Fibroblast of lung (primary cell): ENCODE measurements around the gene C11orf86. TPM values are rescaled to one million over a fixed set of nuclear protein-coding genes. Genes with fewer than 3 reads are reported as not detected.
A peak's percentile ranks its signal among the peaks of the same experiment; 100 is the strongest.

Experiments used
- DNase-seq, 2 donors: peaks; one replicate each; pipeline versions ENCODE4 v3.0.0 to v3.0.0-alpha.2; 2010; ENCODE audit warnings: low read depth in 2 of 2
- H2AFZ ChIP-seq: 2 replicates; pipeline ENCODE4 v1.5.1; 2012; ENCODE audit warnings: low read length, control low read depth, inconsistent platforms
- H3K27ac ChIP-seq: 2 replicates; pipeline ENCODE4 v1.5.1; 2011; ENCODE audit warnings: low read length, control low read depth; ENCODE audit not compliant: insufficient read depth
- H3K27me3 ChIP-seq: 2 replicates; pipeline ENCODE4 v1.5.1; 2011; ENCODE audit warnings: mild to moderate bottlenecking, low read length; ENCODE audit not compliant: control insufficient read depth, insufficient read depth
- H3K36me3 ChIP-seq: 2 replicates; pipeline ENCODE4 v1.5.1; 2011; ENCODE audit warnings: low read length; ENCODE audit not compliant: control insufficient read depth, insufficient read depth
- H3K4me1 ChIP-seq: 2 replicates; pipeline ENCODE4 v1.5.1; 2011; ENCODE audit warnings: low read length; ENCODE audit not compliant: control insufficient read depth, insufficient read depth; ENCODE audit errors: extremely low read depth
- H3K4me2 ChIP-seq: 2 replicates; pipeline ENCODE4 v1.5.1; 2011; ENCODE audit warnings: low read length, control low read depth; ENCODE audit not compliant: insufficient read depth; ENCODE audit errors: extremely low read depth
- H3K4me3 ChIP-seq, 4 experiments: fragments of 200-600 bp in 1 of 4; sonication (generic) in 1 of 4; replicated peaks in 1 of 4; 2 replicates each; pipeline ENCODE4 v1.5.1; 2011 to 2016; ENCODE audit warnings: low read length in 4 of 4, low read depth in 3 of 4, mild to moderate bottlenecking in 3 of 4, control low read depth in 2 of 4, inconsistent platforms in 1 of 4, mixed read lengths in 1 of 4; ENCODE audit not compliant: insufficient read depth in 1 of 4; ENCODE audit errors: control extremely low read depth in 1 of 4
- H3K79me2 ChIP-seq: 2 replicates; pipeline ENCODE4 v1.5.1; 2012; ENCODE audit warnings: mild to moderate bottlenecking, low read length, inconsistent platforms; ENCODE audit not compliant: control insufficient read depth, insufficient read depth
- H3K9ac ChIP-seq: 2 replicates; pipeline ENCODE4 v1.5.1; 2011; ENCODE audit warnings: mild to moderate bottlenecking, low read length, control low read depth; ENCODE audit not compliant: insufficient read depth
- H3K9me3 ChIP-seq: 2 replicates; pipeline ENCODE4 v1.5.1; 2012; ENCODE audit warnings: low read depth, low read length; ENCODE audit not compliant: control insufficient read depth, insufficient read depth
- H4K20me1 ChIP-seq: 2 replicates; pipeline ENCODE4 v1.5.1; 2011; ENCODE audit warnings: low read length; ENCODE audit not compliant: control insufficient read depth, insufficient read depth; ENCODE audit errors: extremely low read depth
- CTCF ChIP-seq, 2 donors: IDR thresholded peaks in 1 of 2; conservative IDR thresholded peaks in 1 of 2; 1 replicate in 1 of 2; 2 replicates in 1 of 2; pipeline ENCODE4 v1.5.1; 2011 to 2012; ENCODE audit warnings: low read length in 2 of 2, control low read depth in 1 of 2, inconsistent platforms in 1 of 2, low read depth in 1 of 2, mild to moderate bottlenecking in 1 of 2
- EZH2 ChIP-seq: IDR thresholded peaks from 2 replicates; pipeline ENCODE4 v1.5.1; 2012; ENCODE audit warnings: low read length, control low read depth, mild to moderate bottlenecking; ENCODE audit errors: missing control alignments
- polyA plus RNA-seq, 2 donors: library from polyadenylated mRNA; depleted of rRNA in 1 of 2; stranded (reverse) in 1 of 2; unstranded in 1 of 2; fragments of >200 nt; gene quantifications; 2 replicates each; pipeline ENCODE4 v1.2.1, GENCODE V29; 2011 to 2012; ENCODE audit warnings: missing spikeins in 1 of 2
- total RNA-seq: library from RNA; depleted of rRNA; stranded (reverse); fragments of >200 nt; gene quantifications from 2 replicates; pipeline ENCODE4 v1.2.1, GENCODE V29; 2014

The C11orf86 gene
- total and polyA plus RNA-seq, 2 donors (not counting 1 experiment from before 2014, with no cell fraction given) = not detected

- no peaks in the 10 kb centered on the region for H3K9me3 ChIP-seq
- DNase-seq = peak; percentile 77 to 92
- TF ChIP-seq EZH2 (no peak), CTCF (conservative IDR thresholded peaks at IDR 0.05 in 1 of 2, IDR thresholded peaks at IDR 0.05 in 1 of 2; ENCODE audit: low read depth in 1 of 2, low read length in 2 of 2) (peak in 1 of 2 donors; percentile 27)
- peak overlapping the region; percentile 42 for H3K27ac ChIP-seq
- H3K4me2 ChIP-seq = peak overlapping the region; percentile 54
- H3K4me1 ChIP-seq = peaks cover 11% of the 10 kb centered on the region
- peak overlapping the region in 2 of 4 experiments; percentile 0 to 24 for H3K4me3 ChIP-seq
- H2AFZ ChIP-seq = no peak overlapping the region
- H3K36me3 ChIP-seq = peaks cover 1% of the 10 kb centered on the region
- no peak overlapping the region for H3K9ac ChIP-seq
- H3K79me2 ChIP-seq = no peaks in the 10 kb centered on the region
- no peaks in the 10 kb centered on the region for H3K27me3 ChIP-seq
- H4K20me1 ChIP-seq = no peaks in the 10 kb centered on the region
Measured at GRCh38 chr11:66956689-66957290, 18.3 kb upstream of the C11orf86 start.

- TF ChIP-seq EZH2 = no peak
- no peak for TF ChIP-seq CTCF (conservative IDR thresholded peaks at IDR 0.05 in 1 of 2, IDR thresholded peaks at IDR 0.05 in 1 of 2; ENCODE audit: low read depth in 1 of 2, low read length in 2 of 2)
- peak overlapping the region; percentile 76 for H2AFZ ChIP-seq
Measured at GRCh38 chr11:66957971-66958231, 17.2 kb upstream of the C11orf86 start.

GRCh38 chr11:66958232-66958955, 16.7 kb upstream of the C11orf86 start, which contains the start of gene PC:
TSS of gene PC (minus strand) at chr11:66958383. CDS start at chr11:66872159, 86,224 bp downstream.
- Histone ChIP-seq H4K20me1 (no peaks in the 10 kb centered on the region), H3K27ac (peak within 1 kb of the TSS; percentile 70)

More at GRCh38 chr11:66957971-66958231, 17.2 kb upstream of the C11orf86 start:
- H3K36me3 ChIP-seq = peaks cover 1% of the 10 kb centered on the region
- peak overlapping the region; percentile 50 to 71 (median 62) for H3K4me3 ChIP-seq
- no peaks in the 10 kb centered on the region for H3K79me2 ChIP-seq
- H3K4me1 ChIP-seq = peaks cover 7% of the 10 kb centered on the region
- DNase-seq = no peak
- H4K20me1 ChIP-seq = no peaks in the 10 kb centered on the region
- H3K27me3 ChIP-seq = no peaks in the 10 kb centered on the region
- peak overlapping the region; percentile 58 for H3K9ac ChIP-seq
- H3K4me2 ChIP-seq = peak overlapping the region; percentile 73
- no peaks in the 10 kb centered on the region for H3K9me3 ChIP-seq
- H3K27ac ChIP-seq = peak overlapping the region; percentile 70

More at GRCh38 chr11:66958232-66958955, 16.7 kb upstream of the C11orf86 start, which contains the start of gene PC:
- Histone ChIP-seq H3K9ac (peak within 1 kb of the TSS; percentile 58), H3K9me3 (no peaks in the 10 kb centered on the region), H3K27me3 (no peaks in the 10 kb centered on the region), H3K36me3 (no peaks in the 10 kb centered on the region), H3K4me3 (peak within 1 kb of the TSS; percentile 50 to 71 (median 62)), H3K79me2 (no peaks in the 10 kb centered on the region), H2AFZ (peak within 1 kb of the TSS; percentile 76), H3K4me1 (peaks cover 7% of the 10 kb centered on the region), H3K4me2 (peak within 1 kb of the TSS; percentile 73)
- TF ChIP-seq EZH2 = no peak
- TF ChIP-seq CTCF (conservative IDR thresholded peaks at IDR 0.05 in 1 of 2, IDR thresholded peaks at IDR 0.05 in 1 of 2; ENCODE audit: low read depth in 1 of 2, low read length in 2 of 2) = no peak
- peak; percentile 100 for DNase-seq
